GM18498 (cell line): ENCODE data around the gene UBAC1.
"Not testable (repeated sequence)": the region's sequence is repeated elsewhere in the genome, so short reads cannot be mapped to it uniquely, and the experiment has no call there.

Experiments used
- ATAC-seq: cut with Tn5 transposase; IDR thresholded peaks from one replicate; pipeline ENCODE4 v1.9.1; 2021; ENCODE audit warnings: mild to moderate bottlenecking, moderate library complexity; ENCODE audit not compliant: unreplicated experiment

The UBAC1 gene

DNA sequence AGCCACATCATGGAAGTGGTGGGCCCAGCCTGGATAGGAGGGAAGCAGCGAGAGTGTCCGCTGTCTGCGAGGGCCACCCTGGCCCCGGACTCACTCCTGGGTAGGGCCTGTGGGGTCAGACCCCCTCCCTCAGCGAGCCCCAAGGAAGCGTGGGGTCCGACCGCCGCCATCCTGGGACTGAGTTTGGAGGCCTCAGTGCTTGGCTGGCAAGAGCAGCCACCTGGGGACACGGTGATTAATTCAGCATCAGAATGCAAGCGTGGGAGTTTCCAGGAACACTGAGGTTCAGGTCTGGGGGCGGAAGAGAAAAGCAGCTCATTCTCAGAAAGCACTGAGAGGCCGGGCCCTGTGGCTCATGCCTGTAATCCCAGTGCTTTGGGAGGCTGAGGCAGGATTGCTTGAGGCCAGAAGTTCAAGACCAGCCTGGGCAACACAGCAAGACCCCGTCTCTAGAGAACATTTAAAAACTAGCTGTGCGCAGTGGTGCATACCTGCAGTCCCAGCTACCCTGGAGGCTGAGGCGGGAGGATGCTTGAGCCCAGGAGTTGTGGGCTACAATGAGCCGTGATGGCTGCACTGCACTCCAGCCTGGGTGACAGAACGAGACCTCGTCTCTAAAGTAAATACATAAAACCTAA is 35.6 kb downstream of the UBAC1 start:
- ATAC-seq = no peak

- no peak for ATAC-seq
These were observed 36.4 kb downstream of the UBAC1 start for GRCh38 chr9:135924628-135925338.

GRCh38 chr9:135923508-135923907 is 37.7 kb downstream of the UBAC1 start:
- ATAC-seq = no peak

DNA sequence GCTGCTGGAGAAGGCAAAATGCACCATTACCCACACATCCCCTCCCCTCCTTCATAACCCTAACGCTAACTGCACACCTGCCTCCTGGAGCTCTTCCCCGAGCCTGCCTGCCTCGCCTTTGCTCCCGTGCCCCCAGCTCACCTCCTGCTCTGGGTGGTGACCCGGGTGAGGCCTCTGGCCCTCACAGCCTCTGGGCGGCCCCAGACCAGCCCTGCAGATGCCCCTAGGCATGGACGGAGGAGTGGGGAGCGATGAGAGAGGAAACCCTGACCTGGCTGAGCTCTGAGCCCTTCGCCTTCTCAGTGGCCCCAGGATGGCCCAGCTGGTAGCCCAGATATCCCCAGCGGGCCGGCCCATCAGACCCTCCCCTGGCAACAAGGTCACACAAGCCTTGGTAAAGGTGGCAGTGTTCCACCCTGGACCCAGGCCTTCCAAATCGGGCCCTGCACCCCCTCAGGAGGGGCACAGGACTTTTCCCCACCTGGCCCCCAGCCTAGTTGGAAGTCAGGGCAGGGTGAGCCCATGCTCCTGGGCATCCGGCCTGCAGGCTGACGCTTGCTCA is 39.3 kb downstream of the UBAC1 start:
- no peak for ATAC-seq

- no peak for ATAC-seq
These were observed 40.1 kb downstream of the UBAC1 start for GRCh38 chr9:135920973-135921585.

DNA sequence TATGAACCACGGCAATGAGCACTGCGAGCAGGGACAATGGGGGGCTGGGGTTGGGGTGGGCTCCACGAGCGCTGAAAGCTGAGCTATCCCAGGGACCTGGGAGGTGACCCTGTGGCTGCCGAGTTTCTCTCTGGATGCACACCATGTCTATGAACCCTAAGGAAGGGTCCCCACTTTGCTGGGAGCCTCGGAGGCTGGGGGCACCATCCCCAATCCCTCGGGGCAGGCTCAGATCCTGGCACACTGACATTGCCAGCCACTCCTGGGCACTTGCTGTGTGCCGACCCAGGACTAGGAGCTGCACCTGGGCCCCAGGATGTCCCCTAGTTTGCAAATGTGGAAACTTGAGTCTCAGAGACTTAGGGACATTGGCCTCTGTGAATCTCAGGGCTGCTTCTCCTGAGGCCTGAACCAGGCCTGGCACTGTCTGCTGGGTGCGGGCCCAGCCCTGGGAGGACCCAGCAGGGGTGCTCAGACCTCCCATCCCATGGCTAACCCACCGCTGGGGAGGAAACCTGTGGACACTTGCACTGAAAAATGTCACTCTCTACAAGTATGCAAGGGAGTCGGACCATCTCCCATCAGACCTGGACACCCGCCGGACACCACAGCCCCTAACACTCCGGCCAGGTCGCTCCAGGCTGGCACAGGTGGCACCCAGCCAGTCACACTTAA is 40.8 kb downstream of the UBAC1 start:
- no peak for ATAC-seq

GRCh38 chr9:135919318-135919890 is 41.8 kb downstream of the UBAC1 start:
- no peak for ATAC-seq

DNA sequence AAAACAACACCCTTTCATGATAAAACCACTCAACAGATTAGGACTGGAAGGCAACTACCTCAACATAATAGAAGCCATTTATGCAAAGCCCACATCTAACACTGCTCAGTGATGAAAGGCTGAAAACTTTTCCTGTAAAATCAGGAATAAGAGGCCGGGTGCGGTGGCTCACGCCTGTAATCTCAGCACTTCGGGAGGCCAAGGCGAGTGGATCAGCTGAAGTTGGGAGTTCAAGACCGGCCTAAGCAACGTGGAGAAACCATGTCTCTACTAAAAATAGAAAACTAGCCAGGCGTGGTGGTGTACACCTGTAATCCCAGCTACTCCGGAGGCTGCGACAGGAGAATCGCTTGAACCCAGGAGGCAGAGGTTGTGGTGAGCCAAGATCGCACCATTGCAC is 44.9 kb downstream of the UBAC1 start:
- not testable (repeated sequence) for ATAC-seq

GRCh38 chr9:135914921-135915320 is 46.3 kb downstream of the UBAC1 start:
- no peak for ATAC-seq

DNA sequence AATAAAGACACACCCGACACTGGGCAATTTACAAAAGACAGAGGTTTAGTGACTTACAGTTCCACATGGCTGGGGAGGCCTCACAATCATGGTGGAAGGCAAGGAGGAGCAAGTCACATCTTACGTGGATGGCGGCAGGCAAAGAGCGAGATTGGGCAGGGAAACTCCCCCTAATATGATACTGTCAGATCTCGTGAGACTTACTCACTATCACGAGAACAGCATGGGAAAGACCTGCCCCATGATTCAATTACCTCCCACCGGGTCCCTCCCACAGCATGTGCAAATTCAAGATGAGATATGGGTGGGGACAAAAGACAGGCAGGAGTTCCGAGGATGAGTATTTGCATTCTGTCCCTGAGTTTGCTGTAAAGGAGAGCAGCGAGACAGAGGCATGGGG is 49.9 kb downstream of the UBAC1 start:
- not testable (repeated sequence) for ATAC-seq

DNA sequence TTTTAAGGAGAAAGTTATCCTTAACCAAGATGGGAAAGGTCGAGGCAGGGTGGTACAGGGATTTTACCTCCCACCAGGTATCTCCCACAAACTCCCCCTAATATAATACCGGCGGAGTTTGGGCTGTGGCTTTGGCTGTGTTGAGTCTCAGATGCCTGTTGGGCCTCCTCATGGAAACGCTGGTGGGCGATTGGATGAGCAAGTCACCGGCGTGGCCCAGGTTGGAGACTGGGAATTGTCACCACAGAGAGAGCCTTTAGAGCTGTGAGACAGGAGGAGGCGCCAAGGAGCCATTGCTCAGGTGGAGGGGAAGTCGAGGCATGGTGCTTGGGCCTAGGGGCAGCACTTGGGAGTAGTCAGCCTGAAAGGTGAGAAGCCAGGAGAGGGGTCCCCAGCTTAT is 50.4 kb downstream of the UBAC1 start:
- ATAC-seq = no peak

DNA sequence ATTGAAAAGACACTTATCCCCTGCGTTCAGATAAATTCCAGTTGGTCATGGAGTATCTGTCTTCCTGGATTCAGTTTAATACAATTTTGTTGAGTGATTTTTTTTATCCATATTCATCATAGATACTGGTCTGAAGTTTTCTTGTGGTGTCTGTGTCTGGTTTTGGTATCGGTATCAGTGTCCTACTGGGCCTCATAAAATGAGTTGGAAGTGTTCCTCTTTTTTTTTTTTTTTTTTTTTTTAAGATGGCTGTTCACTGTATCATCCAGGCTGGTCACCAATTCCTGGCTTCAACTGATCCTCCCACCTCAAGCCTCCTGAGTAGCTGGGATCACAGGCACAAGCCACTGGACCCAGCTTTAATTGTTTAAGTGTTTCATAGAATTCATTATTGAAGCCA is 51.0 kb downstream of the UBAC1 start:
- ATAC-seq = no peak

- ATAC-seq = no peak
These were observed 51.8 kb downstream of the UBAC1 start for GRCh38 chr9:135909371-135909770.

DNA sequence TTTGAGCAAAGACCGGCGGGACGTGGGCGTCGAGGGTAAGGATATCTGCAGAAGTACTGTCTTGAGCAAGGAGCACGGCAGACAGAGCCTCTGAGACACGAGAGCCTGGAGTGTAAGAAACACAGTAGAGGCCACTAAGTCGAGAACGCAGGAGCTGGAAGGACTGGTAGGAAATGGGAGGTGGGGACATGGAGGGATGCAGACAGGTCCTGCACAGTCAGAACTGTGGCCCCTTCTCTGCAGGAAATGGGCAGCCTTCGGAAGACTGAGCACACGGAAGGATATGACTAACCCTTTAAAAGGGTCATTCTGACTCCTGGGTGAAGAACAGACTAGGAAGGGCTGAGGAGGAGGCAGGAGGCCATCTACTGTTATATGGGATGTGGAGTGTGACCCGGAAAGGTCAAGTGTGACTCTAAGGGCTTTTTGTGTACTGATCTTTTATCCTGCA is 52.4 kb downstream of the UBAC1 start:
- ATAC-seq = no peak

DNA sequence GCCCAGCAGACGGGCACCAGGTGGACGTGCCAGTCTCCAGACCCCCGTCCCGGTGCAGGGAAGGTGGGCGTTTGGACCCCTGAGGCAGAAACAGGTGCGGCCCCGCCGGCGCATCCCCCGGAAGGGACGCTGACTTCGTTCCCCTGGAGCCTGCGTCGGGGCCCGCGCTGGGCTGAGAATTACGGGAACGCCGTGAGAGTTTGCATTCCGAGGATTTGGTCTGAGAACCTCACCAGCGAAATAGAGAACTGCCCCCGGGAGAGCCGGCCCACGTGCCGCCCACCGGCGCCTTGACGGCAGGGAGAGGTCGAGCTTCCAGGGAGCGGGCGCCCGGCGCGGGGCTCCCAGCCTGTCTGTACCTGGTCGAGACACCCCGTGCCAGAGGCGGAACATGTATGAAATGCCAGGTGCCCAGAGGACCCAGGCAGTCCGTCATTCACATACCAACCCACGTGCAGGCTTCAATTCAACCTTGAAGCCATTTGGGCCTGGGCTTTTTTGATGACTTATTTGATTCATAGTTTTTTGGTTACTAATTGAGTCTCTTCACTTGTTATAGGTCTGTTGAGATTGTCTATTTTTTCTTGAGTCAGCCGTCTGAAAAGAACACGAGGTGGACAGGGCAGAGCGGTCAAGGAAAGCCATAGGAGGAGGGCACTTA is 53.0 kb downstream of the UBAC1 start:
- ATAC-seq = peak; percentile 1

DNA sequence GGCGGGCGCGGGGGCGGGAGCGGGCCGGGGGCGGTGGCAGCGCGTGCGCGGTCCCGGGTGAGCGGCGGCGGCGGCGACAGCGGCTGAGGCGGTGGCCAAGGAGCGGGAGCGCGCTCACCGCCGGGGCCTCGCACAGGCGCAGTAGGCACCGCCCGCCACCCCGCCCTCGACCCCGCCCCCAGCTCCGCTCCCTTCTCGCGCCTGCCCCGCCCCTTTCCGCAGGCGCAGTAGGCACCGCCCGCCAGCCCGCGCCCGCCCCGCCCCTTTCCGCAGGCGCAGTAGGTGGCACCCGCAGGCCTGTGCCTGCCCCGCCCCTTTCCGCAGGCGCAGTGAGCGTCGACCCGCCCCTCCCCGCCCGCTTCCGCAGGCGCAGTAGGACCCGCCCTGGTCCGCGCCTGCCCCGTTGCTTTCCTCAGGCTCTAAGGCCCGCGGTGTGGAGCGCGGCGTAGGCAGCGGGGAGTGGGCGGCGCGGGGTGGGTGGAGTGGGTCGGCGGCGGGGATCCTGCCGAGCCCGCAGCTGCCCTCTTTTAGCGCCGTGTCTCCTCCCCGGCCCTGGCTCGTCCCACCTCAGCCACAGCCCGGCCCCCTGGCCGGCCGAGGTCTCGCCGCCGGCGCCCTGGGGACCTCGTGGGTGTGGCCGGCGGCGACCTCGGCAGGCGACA is 53.6 kb downstream of the UBAC1 start, which contains the start of gene CAMSAP1:
TSS of gene CAMSAP1 (minus strand) at position 116 of the 662 bp plus-strand sequence. CDS start 387 bp downstream, outside the sequence.
- peak; percentile 84 for ATAC-seq

- ATAC-seq = peak; percentile 19
These were observed 54.2 kb downstream of the UBAC1 start for GRCh38 chr9:135907006-135907430.

- ATAC-seq = peak; percentile 20
These were observed 54.7 kb downstream of the UBAC1 start for GRCh38 chr9:135906291-135907005.
